ENCODE results near the gene NINJ1. TPM values are rescaled to one million over a fixed set of nuclear protein-coding genes. Genes with fewer than 3 reads are reported as not detected.
A peak's percentile ranks its signal among the peaks of the same experiment; 100 is the strongest.

The NINJ1 gene
- total RNA-seq, 1 experiment from 2014 or later = 71.0 TPM

DNA sequence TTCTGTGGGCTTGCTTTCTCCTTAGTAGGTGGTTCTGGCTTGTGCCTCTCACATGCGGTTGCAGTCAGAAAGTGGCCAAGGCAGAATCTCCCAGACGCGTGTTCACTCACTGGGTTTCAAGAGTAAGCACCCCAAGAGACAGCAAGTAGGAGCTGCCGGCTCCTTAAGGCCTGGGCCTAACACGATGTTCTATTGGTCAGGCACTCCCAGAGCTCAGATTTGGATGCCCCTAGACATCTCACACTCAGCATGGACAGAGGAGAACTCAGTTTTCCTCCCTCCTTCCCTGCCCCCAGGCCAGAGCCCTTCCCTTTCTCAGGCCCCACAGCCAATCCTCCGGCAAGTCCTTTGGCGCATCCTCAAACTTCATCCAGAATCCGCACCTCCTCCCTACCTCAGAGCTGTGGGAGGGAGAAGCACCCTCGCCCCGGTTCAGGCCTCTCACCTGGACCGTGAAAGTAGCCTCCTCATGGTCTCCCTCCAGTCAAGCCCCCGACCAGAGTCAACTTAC lies 44.5 kb downstream of the NINJ1 start:
- H3K27me3 ChIP-seq = no peaks in the 10 kb centered on the region
- DNase-seq = no peak
- peaks cover 12% of the 10 kb centered on the region for H3K9me3 ChIP-seq
- H3K36me3 ChIP-seq = no peaks in the 10 kb centered on the region
- H3K4me3 ChIP-seq = no peak overlapping the region

DNA sequence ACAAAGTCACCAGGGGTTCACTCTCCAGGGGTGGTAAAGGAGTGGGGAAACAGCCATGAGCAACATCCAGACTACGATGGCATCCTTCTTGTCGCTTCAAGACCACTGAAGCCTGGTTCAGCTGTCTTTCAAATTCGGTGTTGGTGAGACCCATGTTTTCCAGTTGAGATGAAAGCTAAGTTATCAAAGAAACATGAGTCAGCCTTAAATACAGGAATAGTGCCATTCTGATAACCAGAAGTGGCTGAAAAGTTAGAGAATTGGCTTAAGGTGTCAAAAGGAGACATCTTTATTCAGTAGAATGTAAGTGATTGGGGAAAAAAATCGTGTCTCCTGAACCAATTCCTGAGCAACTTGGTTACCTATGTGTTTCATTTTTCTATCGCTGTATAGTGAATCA lies 45.0 kb downstream of the NINJ1 start:
- Histone ChIP-seq H3K36me3 (no peaks in the 10 kb centered on the region), H3K4me3 (no peak overlapping the region), H3K9me3 (peaks cover 12% of the 10 kb centered on the region), H3K27me3 (no peaks in the 10 kb centered on the region)
- no peak for DNase-seq

DNA sequence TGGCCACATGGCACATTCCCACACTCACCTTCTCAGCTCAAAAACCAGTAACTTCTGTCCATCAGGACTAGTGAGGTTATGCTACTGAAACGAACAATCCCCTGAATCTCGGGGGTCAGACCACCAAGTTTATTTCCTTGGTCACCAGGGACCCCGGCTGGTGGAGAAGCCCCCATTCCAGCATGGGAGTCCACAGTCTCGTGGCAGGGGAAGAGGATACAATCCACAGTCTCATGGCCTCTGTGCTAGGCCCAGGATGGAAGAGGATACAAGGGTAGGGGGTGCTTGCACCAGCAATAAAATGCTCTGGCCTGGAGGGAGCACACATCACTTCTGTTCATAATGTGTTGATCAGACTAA lies 45.4 kb downstream of the NINJ1 start:
- Histone ChIP-seq H3K27me3 (no peaks in the 10 kb centered on the region), H3K36me3 (no peaks in the 10 kb centered on the region), H3K9me3 (peaks cover 12% of the 10 kb centered on the region), H3K4me3 (no peak overlapping the region)
- DNase-seq = no peak

- no peak for DNase-seq
- peaks cover 12% of the 10 kb centered on the region for H3K9me3 ChIP-seq
- H3K4me3 ChIP-seq = no peak overlapping the region
- H3K36me3 ChIP-seq = no peaks in the 10 kb centered on the region
- no peaks in the 10 kb centered on the region for H3K27me3 ChIP-seq
Observed at GRCh38 chr9:93087971-93088655, 45.9 kb downstream of the NINJ1 start.

- Histone ChIP-seq H3K4me3 (no peak overlapping the region), H3K9me3 (peaks cover 8% of the 10 kb centered on the region), H3K36me3 (no peaks in the 10 kb centered on the region), H3K27me3 (no peaks in the 10 kb centered on the region)
- DNase-seq = no peak
Observed at GRCh38 chr9:93086447-93087224, 47.4 kb downstream of the NINJ1 start.

DNA sequence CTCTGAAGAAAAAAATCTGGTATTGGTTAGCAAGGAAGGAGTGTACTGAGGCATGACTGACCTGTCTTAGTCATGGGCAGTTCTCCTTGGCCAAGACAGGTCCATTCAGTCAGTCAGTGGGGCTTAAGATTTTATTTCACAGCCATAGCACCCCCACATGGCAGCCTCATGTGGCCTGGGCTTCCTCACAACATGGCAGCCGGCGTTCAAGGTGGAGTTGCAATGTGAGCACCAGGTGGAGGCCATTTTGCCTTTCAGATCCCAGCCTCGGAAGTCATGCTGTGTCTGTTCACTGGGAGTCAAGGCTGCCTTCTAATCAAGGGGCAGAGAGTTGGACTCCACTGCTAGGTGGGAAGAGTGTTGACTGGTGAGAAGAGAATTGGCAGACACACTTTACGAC lies 48.4 kb downstream of the NINJ1 start:
- DNase-seq = no peak
- Histone ChIP-seq H3K4me3 (no peak overlapping the region), H3K9me3 (peaks cover 2% of the 10 kb centered on the region; the same call in 1 of the 2 replicates), H3K27me3 (no peaks in the 10 kb centered on the region), H3K36me3 (no peaks in the 10 kb centered on the region)

DNA sequence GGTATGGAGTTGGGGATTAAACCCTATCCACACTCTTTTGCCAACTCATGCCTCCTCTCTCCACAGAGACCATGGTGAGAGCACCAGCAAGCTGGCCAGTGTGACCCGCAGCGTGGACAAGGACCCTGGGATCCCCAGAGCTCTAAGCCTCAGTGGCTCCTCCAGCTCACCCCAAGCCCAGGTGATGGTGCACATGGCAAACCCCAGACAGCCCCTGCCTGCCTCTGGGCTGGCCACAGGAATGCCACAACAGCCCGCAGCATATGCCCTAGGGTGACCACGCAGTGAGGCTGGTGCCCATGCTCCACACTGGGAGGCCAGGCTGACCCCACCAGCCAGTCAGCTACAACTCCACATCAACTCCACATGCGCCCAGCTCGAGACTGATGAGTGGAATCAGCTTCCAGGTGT lies 49.6 kb downstream of the NINJ1 start:
- H3K27me3 ChIP-seq = no peaks in the 10 kb centered on the region
- H3K4me3 ChIP-seq = no peak overlapping the region
- DNase-seq = no peak
- H3K36me3 ChIP-seq = no peaks in the 10 kb centered on the region
- H3K9me3 ChIP-seq = no peaks in the 10 kb centered on the region

DNA sequence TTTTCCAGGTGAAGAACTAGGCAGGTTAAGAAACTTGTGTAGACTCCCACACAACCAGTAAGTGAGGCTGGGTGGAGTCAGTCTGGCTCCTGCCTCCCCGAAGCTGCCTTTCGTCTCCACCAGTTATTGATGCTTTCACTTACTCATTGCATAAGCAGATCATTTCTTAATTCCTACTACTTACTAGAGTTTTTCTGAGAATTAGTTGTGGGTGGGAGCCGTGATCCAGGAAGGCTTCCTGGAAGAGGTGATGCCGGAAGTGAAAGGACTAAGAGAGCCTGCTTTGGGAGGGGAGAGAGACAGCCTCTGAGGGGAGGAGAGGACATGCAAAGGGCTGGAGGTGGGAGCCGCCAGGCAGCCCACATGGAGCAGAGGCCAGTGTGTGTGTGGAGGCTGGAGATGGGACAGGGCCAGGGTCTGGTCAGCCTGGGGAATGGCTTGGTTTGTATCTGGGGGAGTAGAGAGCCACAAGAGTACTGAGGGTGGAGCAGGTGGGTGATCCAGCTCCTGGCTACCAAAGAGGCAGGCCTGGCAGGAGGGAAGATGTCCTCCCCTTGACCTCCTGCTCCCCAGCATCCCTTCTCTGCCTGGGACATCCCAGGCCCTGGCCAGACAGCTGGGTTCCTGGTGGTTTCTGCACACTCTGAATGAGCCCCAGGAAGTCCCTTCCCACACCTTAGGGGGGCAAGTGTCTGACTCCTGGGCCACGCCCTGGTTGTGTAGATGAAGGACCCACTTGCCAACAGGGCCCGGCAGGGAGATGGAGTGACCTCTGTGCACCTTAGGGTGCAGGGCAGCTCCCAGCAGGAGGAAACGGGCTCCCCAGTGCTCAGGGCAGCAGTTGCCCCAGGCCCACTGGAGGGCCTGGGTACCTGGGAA lies 50.2 kb downstream of the NINJ1 start:
- no peaks in the 10 kb centered on the region for H3K36me3 ChIP-seq
- no peaks in the 10 kb centered on the region for H3K9me3 ChIP-seq
- H3K27me3 ChIP-seq = no peaks in the 10 kb centered on the region
- no peak for DNase-seq
- H3K4me3 ChIP-seq = no peak overlapping the region

- Histone ChIP-seq H3K27me3 (no peaks in the 10 kb centered on the region), H3K4me3 (no peak overlapping the region), H3K9me3 (no peaks in the 10 kb centered on the region), H3K36me3 (no peaks in the 10 kb centered on the region)
- no peak for DNase-seq
Observed at GRCh38 chr9:93082841-93083411, 51.1 kb downstream of the NINJ1 start.

DNA sequence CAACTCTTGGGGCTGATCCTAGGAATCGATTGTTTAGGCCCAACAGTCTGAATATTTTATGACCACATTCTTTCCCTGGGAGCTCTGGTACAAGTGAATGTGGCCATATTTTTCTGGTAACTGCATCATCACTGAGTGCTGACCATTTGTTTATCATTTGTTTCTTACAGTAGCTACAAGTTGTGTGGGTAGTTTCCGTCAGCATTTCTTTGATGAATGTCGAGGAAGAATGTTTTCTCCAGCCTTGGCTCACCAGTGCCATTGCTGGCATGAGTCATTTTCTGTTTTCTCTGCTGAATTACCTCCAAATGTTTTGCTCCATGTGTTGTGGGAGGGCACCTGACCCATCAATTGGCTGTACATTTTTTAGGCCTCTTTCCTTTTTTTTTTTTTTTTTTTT lies 52.1 kb downstream of the NINJ1 start:
- DNase-seq = no peak
- Histone ChIP-seq H3K36me3 (no peaks in the 10 kb centered on the region), H3K9me3 (no peaks in the 10 kb centered on the region), H3K4me3 (no peak overlapping the region), H3K27me3 (no peaks in the 10 kb centered on the region)

GRCh38 chr9:93081081-93081529 lies 52.9 kb downstream of the NINJ1 start:
- Histone ChIP-seq H3K36me3 (no peaks in the 10 kb centered on the region), H3K4me3 (no peak overlapping the region), H3K27me3 (no peaks in the 10 kb centered on the region), H3K9me3 (no peaks in the 10 kb centered on the region)
- peak; percentile 56 for DNase-seq

- Histone ChIP-seq H3K36me3 (no peaks in the 10 kb centered on the region), H3K9me3 (no peaks in the 10 kb centered on the region), H3K27me3 (no peaks in the 10 kb centered on the region), H3K4me3 (no peak overlapping the region)
- no peak for DNase-seq
Observed at GRCh38 chr9:93080406-93080805, 53.6 kb downstream of the NINJ1 start.

GRCh38 chr9:93079371-93079770 lies 54.7 kb downstream of the NINJ1 start:
- no peaks in the 10 kb centered on the region for H3K36me3 ChIP-seq
- H3K9me3 ChIP-seq = no peaks in the 10 kb centered on the region
- no peak overlapping the region for H3K4me3 ChIP-seq
- DNase-seq = no peak
- H3K27me3 ChIP-seq = no peaks in the 10 kb centered on the region

DNA sequence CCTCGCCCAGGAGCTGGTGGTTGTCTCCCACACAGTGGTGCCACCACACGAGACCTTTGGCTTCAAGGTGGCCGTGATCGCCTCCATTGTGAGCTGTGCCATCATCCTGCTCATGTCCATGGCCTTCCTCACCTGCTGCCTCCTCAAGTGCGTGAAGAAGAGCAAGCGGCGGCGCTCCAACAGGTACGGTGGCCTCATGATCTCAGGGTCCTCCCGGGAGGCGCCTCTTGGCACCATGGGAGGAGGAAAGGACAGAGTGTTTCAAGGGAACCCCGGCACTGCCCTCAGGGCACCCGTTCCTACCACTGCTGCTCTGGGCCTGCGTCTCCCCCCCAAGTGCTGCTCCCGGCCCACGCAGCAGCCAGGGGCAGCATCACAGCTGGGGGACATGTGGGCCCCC lies 56.2 kb downstream of the NINJ1 start:
- DNase-seq = no peak
- Histone ChIP-seq H3K36me3 (no peaks in the 10 kb centered on the region), H3K4me3 (no peak overlapping the region), H3K27me3 (no peaks in the 10 kb centered on the region), H3K9me3 (no peaks in the 10 kb centered on the region)

DNA sequence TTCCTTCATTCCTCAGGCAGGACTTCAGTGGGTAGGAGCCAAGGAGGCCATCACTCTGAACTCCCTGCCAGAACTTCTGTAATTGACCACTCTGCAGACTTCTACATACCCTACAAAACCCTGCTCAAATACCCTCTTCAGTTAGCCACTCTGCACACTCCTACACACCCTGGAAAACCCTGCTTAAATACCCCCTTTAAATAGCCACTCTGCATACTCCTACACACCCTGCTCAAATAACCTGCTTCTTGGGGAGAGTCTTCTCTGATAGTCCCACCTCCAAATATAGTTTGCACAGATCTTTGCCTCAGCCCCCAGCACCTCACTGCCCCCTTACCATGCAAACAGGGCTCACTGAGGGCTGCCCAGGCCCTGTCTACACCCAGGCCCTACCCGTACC lies 56.7 kb downstream of the NINJ1 start:
- Histone ChIP-seq H3K27me3 (no peaks in the 10 kb centered on the region), H3K36me3 (no peaks in the 10 kb centered on the region), H3K4me3 (no peak overlapping the region), H3K9me3 (no peaks in the 10 kb centered on the region)
- DNase-seq = no peak

DNA sequence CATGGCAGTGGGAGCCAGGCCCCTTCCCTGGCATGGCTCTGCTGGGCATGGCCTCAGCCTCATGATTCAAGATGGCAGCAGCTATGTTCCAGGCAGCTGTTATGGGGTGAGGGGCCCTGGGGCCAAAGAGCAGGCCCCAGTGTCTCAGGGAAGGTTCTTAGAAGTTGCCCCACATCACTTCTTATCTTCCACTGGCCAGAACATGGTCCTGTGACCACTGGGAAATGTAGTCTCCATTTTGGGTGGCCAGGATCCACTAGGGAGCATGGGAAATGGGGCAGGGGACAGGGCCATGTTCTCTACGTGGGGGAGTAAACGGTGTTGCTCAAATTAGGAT lies 57.3 kb downstream of the NINJ1 start:
- DNase-seq = no peak
- H3K27me3 ChIP-seq = no peaks in the 10 kb centered on the region
- H3K36me3 ChIP-seq = no peaks in the 10 kb centered on the region
- no peak overlapping the region for H3K4me3 ChIP-seq
- H3K9me3 ChIP-seq = no peaks in the 10 kb centered on the region

All from MG63 (cell line).